Karpas-422 (cell line): ENCODE results near the gene ANKH. TPM values are rescaled to one million over a fixed set of nuclear protein-coding genes. Genes with fewer than 3 reads are reported as not detected.

Source experiments
- DNase-seq: peaks from one replicate; pipeline ENCODE4 v3.0.0-alpha.2; 2015
- H2AFZ ChIP-seq: fragments of 200-600 bp; sonication (generic); 2 replicates; pipeline ENCODE4 v1.6.1; 2014; ENCODE audit warnings: antibody characterized with exemption, low read length, mixed read lengths
- H3K27ac ChIP-seq: fragments of 200-600 bp; sonication (generic); 2 replicates; pipeline ENCODE4 v1.5.1; 2014; ENCODE audit warnings: mild to moderate bottlenecking, low read length, moderate library complexity
- H3K27me3 ChIP-seq: fragments of 200-600 bp; sonication (generic); 2 replicates; pipeline ENCODE4 v1.6.1; 2014; ENCODE audit warnings: low read length, mixed read lengths
- H3K36me3 ChIP-seq: fragments of 200-600 bp; sonication (generic); 2 replicates; pipeline ENCODE4 v1.6.1; 2014; ENCODE audit warnings: low read length, mixed read lengths; ENCODE audit not compliant: insufficient read depth
- H3K4me1 ChIP-seq: fragments of 200-600 bp; sonication (generic); 2 replicates; pipeline ENCODE4 v1.6.1; 2014; ENCODE audit warnings: mild to moderate bottlenecking, low read length, mixed read lengths
- H3K4me2 ChIP-seq: fragments of 200-600 bp; sonication (generic); 2 replicates; pipeline ENCODE4 v1.6.1; 2014; ENCODE audit warnings: low read length, low read depth, mild to moderate bottlenecking; ENCODE audit not compliant: poor library complexity, severe bottlenecking
- H3K4me3 ChIP-seq: fragments of 200-600 bp; sonication (generic); 2 replicates; pipeline ENCODE4 v1.5.1; 2014; ENCODE audit warnings: mild to moderate bottlenecking, antibody characterized with exemption, low read length, mixed read lengths
- H3K79me2 ChIP-seq: fragments of 200-600 bp; sonication (generic); 2 replicates; pipeline ENCODE4 v1.6.1; 2014; ENCODE audit warnings: mild to moderate bottlenecking, low read length, mixed read lengths
- H3K9ac ChIP-seq: fragments of 200-600 bp; sonication (generic); 2 replicates; pipeline ENCODE4 v1.6.0; 2014; ENCODE audit warnings: low read length
- H3K9me2 ChIP-seq: fragments of 200-600 bp; sonication (generic), shearing (Covaris generic); replicated peaks from 2 replicates; pipeline ENCODE4 v1.6.0; 2014; ENCODE audit warnings: mild to moderate bottlenecking, low read length, moderate library complexity; ENCODE audit not compliant: insufficient read depth
- H3K9me3 ChIP-seq: fragments of 300-700, 200-600 bp; sonication (generic); 2 replicates; pipeline ENCODE4 v1.6.1; 2014; ENCODE audit warnings: low read length, mixed read lengths
- H4K20me1 ChIP-seq: fragments of 200-600 bp; sonication (generic); 2 replicates; pipeline ENCODE4 v1.6.1; 2014; ENCODE audit warnings: mild to moderate bottlenecking, antibody characterized with exemption, low read length, low read depth; ENCODE audit not compliant: insufficient read depth
- total RNA-seq: library from RNA; depleted of rRNA; stranded (reverse); fragments of >200 nt; shearing (Covaris generic); gene quantifications from 2 replicates; pipeline ENCODE4 v1.2.3, GENCODE V29; 2014; ENCODE audit warnings: low replicate concordance

ANKH gene
- total RNA-seq, 1 experiment from 2014 or later, result 0.75 TPM

GRCh38 chr5:14794583-14795230 lies 76.9 kb downstream of the ANKH start:
- Histone ChIP-seq H2AFZ (no peak overlapping the region), H3K9ac (no peak overlapping the region), H3K27ac (no peak overlapping the region), H3K79me2 (no peaks in the 10 kb centered on the region), H3K9me3 (no peaks in the 10 kb centered on the region), H3K4me1 (no peaks in the 10 kb centered on the region), H3K36me3 (no peaks in the 10 kb centered on the region), H3K27me3 (no peaks in the 10 kb centered on the region), H3K4me2 (no peak overlapping the region), H3K4me3 (no peak overlapping the region), H4K20me1 (no peaks in the 10 kb centered on the region), H3K9me2 (no peaks in the 10 kb centered on the region; the same call in 1 of the 2 replicates)
- DNase-seq, result no peak

- DNase-seq, result no peak
- Histone ChIP-seq H3K9me3 (no peaks in the 10 kb centered on the region), H3K27me3 (no peaks in the 10 kb centered on the region), H3K9ac (no peak overlapping the region), H3K4me3 (no peak overlapping the region), H3K27ac (no peak overlapping the region), H4K20me1 (no peaks in the 10 kb centered on the region), H3K4me2 (no peak overlapping the region), H2AFZ (no peak overlapping the region), H3K4me1 (no peaks in the 10 kb centered on the region), H3K36me3 (no peaks in the 10 kb centered on the region), H3K79me2 (no peaks in the 10 kb centered on the region), H3K9me2 (no peaks in the 10 kb centered on the region; the same call in 1 of the 2 replicates)
Observed at GRCh38 chr5:14793851-14794250, 77.7 kb downstream of the ANKH start.

- no peak overlapping the region for H3K4me3 ChIP-seq
- H3K9ac ChIP-seq, result no peak overlapping the region
- H3K27me3 ChIP-seq, result no peaks in the 10 kb centered on the region
- no peak overlapping the region for H2AFZ ChIP-seq
- H3K9me2 ChIP-seq, result no peaks in the 10 kb centered on the region; the same call in 1 of the 2 replicates
- no peaks in the 10 kb centered on the region for H3K9me3 ChIP-seq
- H3K27ac ChIP-seq, result no peak overlapping the region
- no peaks in the 10 kb centered on the region for H3K4me1 ChIP-seq
- no peak overlapping the region for H3K4me2 ChIP-seq
- no peaks in the 10 kb centered on the region for H3K36me3 ChIP-seq
- H3K79me2 ChIP-seq, result no peaks in the 10 kb centered on the region
- DNase-seq, result no peak
- no peaks in the 10 kb centered on the region for H4K20me1 ChIP-seq
Observed at GRCh38 chr5:14790911-14791310, 80.7 kb downstream of the ANKH start.

GRCh38 chr5:14790220-14790619 lies 81.4 kb downstream of the ANKH start:
- H4K20me1 ChIP-seq, result no peaks in the 10 kb centered on the region
- no peaks in the 10 kb centered on the region for H3K9me3 ChIP-seq
- no peaks in the 10 kb centered on the region; the same call in 1 of the 2 replicates for H3K9me2 ChIP-seq
- no peak overlapping the region for H3K27ac ChIP-seq
- no peak overlapping the region for H3K4me2 ChIP-seq
- H3K79me2 ChIP-seq, result no peaks in the 10 kb centered on the region
- no peak overlapping the region for H3K9ac ChIP-seq
- H2AFZ ChIP-seq, result no peak overlapping the region
- H3K27me3 ChIP-seq, result no peaks in the 10 kb centered on the region
- H3K4me1 ChIP-seq, result no peaks in the 10 kb centered on the region
- no peaks in the 10 kb centered on the region for H3K36me3 ChIP-seq
- H3K4me3 ChIP-seq, result no peak overlapping the region
- no peak for DNase-seq

GRCh38 chr5:14787801-14788579 lies 83.6 kb downstream of the ANKH start:
- Histone ChIP-seq H3K9ac (no peak overlapping the region), H3K27me3 (no peaks in the 10 kb centered on the region), H3K4me2 (no peak overlapping the region), H3K36me3 (no peaks in the 10 kb centered on the region), H3K4me3 (no peak overlapping the region), H3K4me1 (no peaks in the 10 kb centered on the region), H3K27ac (no peak overlapping the region), H3K79me2 (no peaks in the 10 kb centered on the region), H3K9me2 (no peaks in the 10 kb centered on the region), H2AFZ (no peak overlapping the region), H3K9me3 (no peaks in the 10 kb centered on the region), H4K20me1 (no peaks in the 10 kb centered on the region)
- no peak for DNase-seq

- H2AFZ ChIP-seq, result no peak overlapping the region
- H3K36me3 ChIP-seq, result no peaks in the 10 kb centered on the region
- H3K9me3 ChIP-seq, result no peaks in the 10 kb centered on the region
- H3K4me3 ChIP-seq, result no peak overlapping the region
- no peak overlapping the region for H3K9ac ChIP-seq
- no peak overlapping the region for H3K4me2 ChIP-seq
- H3K4me1 ChIP-seq, result no peaks in the 10 kb centered on the region
- no peaks in the 10 kb centered on the region for H3K27me3 ChIP-seq
- no peaks in the 10 kb centered on the region for H3K9me2 ChIP-seq
- no peaks in the 10 kb centered on the region for H4K20me1 ChIP-seq
- no peak for DNase-seq
- no peak overlapping the region for H3K27ac ChIP-seq
- no peaks in the 10 kb centered on the region for H3K79me2 ChIP-seq
Observed at GRCh38 chr5:14783691-14784090, 87.9 kb downstream of the ANKH start.

- Histone ChIP-seq H3K4me3 (no peak overlapping the region), H3K4me2 (no peak overlapping the region), H2AFZ (no peak overlapping the region), H3K27ac (no peak overlapping the region), H3K4me1 (no peaks in the 10 kb centered on the region), H3K9me3 (no peaks in the 10 kb centered on the region), H3K79me2 (no peaks in the 10 kb centered on the region), H3K9ac (no peak overlapping the region), H3K9me2 (no peaks in the 10 kb centered on the region), H4K20me1 (no peaks in the 10 kb centered on the region), H3K36me3 (no peaks in the 10 kb centered on the region), H3K27me3 (no peaks in the 10 kb centered on the region)
- DNase-seq, result no peak
Observed at GRCh38 chr5:14782591-14782990, 89.0 kb downstream of the ANKH start.

- no peaks in the 10 kb centered on the region for H3K9me2 ChIP-seq
- no peaks in the 10 kb centered on the region for H4K20me1 ChIP-seq
- no peak for DNase-seq
- no peaks in the 10 kb centered on the region for H3K9me3 ChIP-seq
- no peak overlapping the region for H3K27ac ChIP-seq
- H3K4me3 ChIP-seq, result no peak overlapping the region
- H3K36me3 ChIP-seq, result no peaks in the 10 kb centered on the region
- no peak overlapping the region for H2AFZ ChIP-seq
- no peaks in the 10 kb centered on the region for H3K4me1 ChIP-seq
- no peaks in the 10 kb centered on the region for H3K79me2 ChIP-seq
- H3K9ac ChIP-seq, result no peak overlapping the region
- no peak overlapping the region for H3K4me2 ChIP-seq
- no peaks in the 10 kb centered on the region for H3K27me3 ChIP-seq
Observed at GRCh38 chr5:14781106-14781505, 90.5 kb downstream of the ANKH start.
